Measurements from ENCODE around the gene ARFRP1. TPM values are rescaled to one million over a fixed set of nuclear protein-coding genes. Genes with fewer than 3 reads are reported as not detected.

Gene ARFRP1
- total and polyA plus RNA-seq, 2 of the 13 experiments (the other 11 are each of a cell fraction or from before 2014, with no cell fraction given) = 32.0 to 51.1 TPM

- TF ChIP-seq PATZ1 (CRISPR knock-in tag; IDR thresholded peaks at IDR 0.05) (0 out of 2 replicates have a peak, but pooled peaks have one; percentile 4), RBFOX2 (IDR thresholded peaks at IDR 0.05; ENCODE audit: low read depth, low read length) (peak; percentile 57; the same call in 1 of the 2 replicates), ZNF556 (CRISPR knock-in tag; IDR thresholded peaks at IDR 0.05; ENCODE audit: borderline replicate concordance) (0 out of 2 replicates have a peak, but pooled peaks have one; percentile 12), ZBTB7A (CRISPR knock-in tag; IDR thresholded peaks at IDR 0.05) (0 out of 2 replicates have a peak, but pooled peaks have one; percentile 8), MNT (IDR thresholded peaks at IDR 0.05) (no peak), MBNL3 (CRISPR knock-in tag; conservative IDR thresholded peaks at IDR 0.05) (no peak), POLR2G (IDR thresholded peaks at IDR 0.05; ENCODE audit: low read depth, low read length) (peak; percentile 48; the same call in 1 of the 2 replicates), EHMT2 (IDR thresholded peaks at IDR 0.05; ENCODE audit: borderline replicate concordance, low read depth, low read length) (no peak), KDM2A (CRISPR knock-in tag; IDR thresholded peaks at IDR 0.05; ENCODE audit: borderline replicate concordance, low read depth) (peak; percentile 13; the same call in 1 of the 2 replicates), NRL (CRISPR knock-in tag; IDR thresholded peaks at IDR 0.05; ENCODE audit: borderline replicate concordance) (peak; percentile 9; the same call in 1 of the 2 replicates), ZNF83 (CRISPR knock-in tag; IDR thresholded peaks at IDR 0.05; ENCODE audit: borderline replicate concordance) (no peak), ZNF670 (CRISPR knock-in tag; IDR thresholded peaks at IDR 0.05; ENCODE audit: borderline replicate concordance) (0 out of 2 replicates have a peak, but pooled peaks have one; percentile 36), ZNF768 (CRISPR knock-in tag; IDR thresholded peaks at IDR 0.05) (peak; percentile 16; the same call in 1 of the 2 replicates), ZBTB40 (IDR thresholded peaks at IDR 0.05) (no peak), ZBTB40 (CRISPR knock-in tag; IDR thresholded peaks at IDR 0.05) (peak; percentile 46; the same call in 1 of the 2 replicates), CBFB (CRISPR knock-in tag; IDR thresholded peaks at IDR 0.05) (no peak)
These were observed 7.4 kb downstream of the ARFRP1 start (continued) for GRCh38 chr20:63700199-63701050.
